ENCODE measurements around the gene PLEKHN1. TPM values are rescaled to one million over a fixed set of nuclear protein-coding genes. Genes with fewer than 3 reads are reported as not detected.
A peak's percentile ranks its signal among the peaks of the same experiment; 100 is the strongest.

PLEKHN1 gene
- total and polyA plus RNA-seq, 2 of the 4 experiments (the other 2 are of a cell fraction) = 0.54 to 2.1 TPM

DNA sequence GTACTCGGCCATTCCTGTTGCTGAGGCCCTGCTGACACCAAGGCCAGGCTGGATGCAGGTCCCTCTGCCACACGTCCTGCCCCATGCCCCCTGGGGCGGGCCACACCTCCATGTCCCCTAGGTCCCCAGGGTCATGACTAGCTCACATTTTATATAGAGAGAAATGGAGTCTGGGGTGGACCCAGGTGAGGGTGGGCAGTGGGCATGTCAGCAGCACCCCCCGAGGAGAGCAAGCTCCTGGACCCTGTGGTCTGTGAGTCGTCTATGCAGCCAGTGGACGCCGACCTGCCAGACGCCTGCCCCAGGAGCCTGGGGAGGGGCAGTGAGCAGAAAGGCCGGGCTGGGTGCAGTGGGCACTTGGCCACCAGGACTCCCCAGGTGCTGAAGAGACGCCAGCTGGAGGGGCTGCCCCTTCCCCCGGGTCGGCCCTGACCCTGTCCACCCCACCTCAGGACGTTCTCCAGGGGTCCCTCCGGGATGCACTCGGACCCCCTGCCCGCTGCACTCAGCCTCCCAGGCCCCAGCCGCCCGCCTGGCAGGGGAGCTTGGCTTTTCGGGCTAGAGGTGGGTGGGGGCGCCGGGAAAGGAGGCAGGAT lies 26.7 kb upstream of the PLEKHN1 start:
- ATAC-seq (ENCODE audit: low read depth) (no peak), DNase-seq (no peak)
- H3K4me3 ChIP-seq (ENCODE audit: insufficient read depth, low read depth, low read length) = no peak overlapping the region
- peaks cover 42% of the 10 kb centered on the region for H3K4me1 ChIP-seq (ENCODE audit: control insufficient read depth, insufficient read depth, low read length)
- no TSS peak for BruUV-seq (replicated peaks)
- intact Hi-C loops (cut with micrococcal nuclease) (loop anchor here (2.0 kb wide), 1 partner anchor 15 kb away; no protein-coding TSS in a partner anchor), in situ Hi-C loops (cut with MboI; ENCODE audit: low sequenced_read_pairs) (no loop called here), dilution Hi-C loops (cut with HindIII; ENCODE audit: low sequenced_read_pairs, unreplicated experiment) (no loop called here)
- H2BK20ac ChIP-seq (ENCODE audit: low read depth, low read length) = peak overlapping the region; percentile 35; the same call in 1 of the 2 replicates
- H4K20me1 ChIP-seq (ENCODE audit: insufficient read depth, low read length) = peaks cover 8% of the 10 kb centered on the region
- H4K8ac ChIP-seq (ENCODE audit: low read depth in 2 of 2, low read length in 2 of 2) = no peak overlapping the region; a peak in 1 of 4 replicates
- H3K4me2 ChIP-seq (ENCODE audit: low read depth, low read length) = peak overlapping the region; percentile 65; the same call in 1 of the 2 replicates
- CTCF ChIA-PET = no interaction called here
- no peak overlapping the region; the same call in 1 of the 2 replicates for H3K27ac ChIP-seq (ENCODE audit: insufficient read depth, low read length)
- 61% methylated on average over 5 of the region's 21 CpGs; no CpG with 5 or more reads in 1 of the 2 experiments for WGBS, 2 experiments (ENCODE audit: extremely low coverage in 2 of 2, insufficient read length in 1 of 2)
- H4K5ac ChIP-seq (ENCODE audit: low read depth, low read length) = 0 out of 2 replicates have a peak overlapping the region, but pooled peaks have one; percentile 27
- no peaks in the 10 kb centered on the region for H3K9me1 ChIP-seq (ENCODE audit: insufficient read depth, low read length)
- H3K4ac ChIP-seq (ENCODE audit: low read depth, low read length) = peak overlapping the region; percentile 78; the same call in 1 of the 2 replicates
- H3K79me1 ChIP-seq (ENCODE audit: low read depth in 1 of 2, low read length in 2 of 2) = 0 out of 4 replicates have a peak, but pooled peaks cover 0 to 5% of the 10 kb centered on the region in 2 experiments
- no peaks in the 10 kb centered on the region; the same call in 1 of the 2 replicates for H3K36me3 ChIP-seq (ENCODE audit: control insufficient read depth, insufficient read depth, low read length)
- H3K18ac ChIP-seq (ENCODE audit: low read depth, low read length) = no peak overlapping the region; the same call in 1 of the 2 replicates
- H3K14ac ChIP-seq (replicated peaks; ENCODE audit: low read depth, low read length) = no peak overlapping the region
- POLR2A ChIA-PET (ENCODE audit: unreplicated experiment) = interaction anchor here (0.6 kb wide), 1 partner anchor 13 kb away, joined by 3 read pairs; no protein-coding TSS in a partner anchor
- H2AK5ac ChIP-seq (ENCODE audit: low read depth, low read length) = peak overlapping the region; percentile 87
- H3K23ac ChIP-seq (ENCODE audit: low read depth, low read length) = no peak overlapping the region
- H3K9me3 ChIP-seq (ENCODE audit: control insufficient read depth, insufficient read depth, low read length) = no peaks in the 10 kb centered on the region
- H3K9ac ChIP-seq (ENCODE audit: low read depth, low read length) = no peak overlapping the region
- peak overlapping the region; percentile 41 for H2BK5ac ChIP-seq (ENCODE audit: low read depth, low read length, poor library complexity, severe bottlenecking)
- TF ChIP-seq RFX5 (IDR thresholded peaks at IDR 0.05; ENCODE audit: low read depth, low read length) (no peak), POLR2A (IDR thresholded peaks at IDR 0.05; ENCODE audit: low read depth, low read length) (no peak), CHD1 (IDR thresholded peaks at IDR 0.05; ENCODE audit: low read depth, low read length) (no peak), ELK1 (IDR thresholded peaks at IDR 0.05; ENCODE audit: borderline replicate concordance, low read depth, low read length) (no peak)
- no peak overlapping the region for H3K56ac ChIP-seq (ENCODE audit: extremely low read depth, insufficient read depth, low read length)
- H2BK15ac ChIP-seq (ENCODE audit: low read depth, low read length) = peak overlapping the region; percentile 79; the same call in 1 of the 3 replicates
- H2BK120ac ChIP-seq (ENCODE audit: low read depth, low read length) = peak overlapping the region; percentile 60
- peak overlapping the region; percentile 75 for H4K91ac ChIP-seq (ENCODE audit: insufficient read depth, low read depth, low read length)
- H2AFZ ChIP-seq (replicated peaks; ENCODE audit: low read length, poor library complexity) = peak overlapping the region; percentile 51
- H2AK9ac ChIP-seq (replicated peaks; ENCODE audit: low read depth, low read length, poor library complexity) = peak overlapping the region; percentile 88
- no peaks in the 10 kb centered on the region for H3K27me3 ChIP-seq (ENCODE audit: control insufficient read depth, insufficient read depth, low read length)
